Gastrocnemius medialis (tissue), 4 donors: ENCODE measurements around the gene ADAM17.

ENCODE experiments used
- CTCF ChIP-seq, 5 experiments: fragments of 450-650 bp in 3 of 5; fragments of 200-600 bp in 2 of 5; sonication (generic) in 2 of 5; IDR thresholded peaks in 4 of 5; conservative IDR thresholded peaks in 1 of 5; 1 replicate in 4 of 5; 2 replicates in 1 of 5; pipeline ENCODE4 v1.5.1; 2016 to 2019; ENCODE audit warnings: antibody characterized with exemption in 5 of 5, mild to moderate bottlenecking in 3 of 5, moderate library complexity in 3 of 5
- POLR2A ChIP-seq, 2 donors: fragments of 450-650 bp; IDR thresholded peaks; one replicate each; pipeline ENCODE4 v1.6.1; 2017; ENCODE audit warnings: antibody characterized with exemption in 2 of 2, mild to moderate bottlenecking in 2 of 2, moderate library complexity in 2 of 2

GRCh38 chr2:9532421-9532820 is 23.2 kb downstream of the ADAM17 start:
- no peak for TF ChIP-seq CTCF (IDR thresholded peaks at IDR 0.05 in 4 of 5, conservative IDR thresholded peaks at IDR 0.05 in 1 of 5)
- TF ChIP-seq POLR2A (IDR thresholded peaks at IDR 0.05), result no peak
